ENCODE measurements around the gene USF3. TPM values are rescaled to one million over a fixed set of nuclear protein-coding genes. Genes with fewer than 3 reads are reported as not detected.
A peak's percentile ranks its signal among the peaks of the same experiment; 100 is the strongest.

The USF3 gene
- total RNA-seq, 4 donors from 2014 or later: 23.1 to 33.2 (median 27.8) TPM

DNA sequence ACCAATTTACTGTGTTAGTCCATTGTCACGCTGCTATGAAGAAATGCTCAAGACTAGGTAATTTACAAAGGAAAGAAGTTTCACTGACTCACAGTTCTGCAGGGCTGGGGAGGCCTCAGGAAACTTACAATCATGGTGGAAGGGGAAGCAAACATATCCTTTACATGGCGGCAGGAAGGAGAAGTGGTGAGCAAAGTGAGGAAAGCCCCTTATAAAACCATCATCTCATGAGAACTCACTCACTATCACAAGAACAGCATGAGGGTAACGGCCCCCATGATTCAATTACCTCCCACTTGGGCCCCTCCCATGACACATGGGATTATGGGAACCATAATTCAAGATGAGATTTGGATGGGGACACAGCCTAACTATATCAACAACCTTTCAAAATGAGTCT, 20.2 kb downstream of the USF3 start:
- TF ChIP-seq POLR2A (IDR thresholded peaks at IDR 0.05) (no peak), POLR2AphosphoS5 (IDR thresholded peaks at IDR 0.05) (no peak), EP300 (IDR thresholded peaks at IDR 0.05; ENCODE audit: low read depth) (no peak)
- TF ChIP-seq, protein P1, sequence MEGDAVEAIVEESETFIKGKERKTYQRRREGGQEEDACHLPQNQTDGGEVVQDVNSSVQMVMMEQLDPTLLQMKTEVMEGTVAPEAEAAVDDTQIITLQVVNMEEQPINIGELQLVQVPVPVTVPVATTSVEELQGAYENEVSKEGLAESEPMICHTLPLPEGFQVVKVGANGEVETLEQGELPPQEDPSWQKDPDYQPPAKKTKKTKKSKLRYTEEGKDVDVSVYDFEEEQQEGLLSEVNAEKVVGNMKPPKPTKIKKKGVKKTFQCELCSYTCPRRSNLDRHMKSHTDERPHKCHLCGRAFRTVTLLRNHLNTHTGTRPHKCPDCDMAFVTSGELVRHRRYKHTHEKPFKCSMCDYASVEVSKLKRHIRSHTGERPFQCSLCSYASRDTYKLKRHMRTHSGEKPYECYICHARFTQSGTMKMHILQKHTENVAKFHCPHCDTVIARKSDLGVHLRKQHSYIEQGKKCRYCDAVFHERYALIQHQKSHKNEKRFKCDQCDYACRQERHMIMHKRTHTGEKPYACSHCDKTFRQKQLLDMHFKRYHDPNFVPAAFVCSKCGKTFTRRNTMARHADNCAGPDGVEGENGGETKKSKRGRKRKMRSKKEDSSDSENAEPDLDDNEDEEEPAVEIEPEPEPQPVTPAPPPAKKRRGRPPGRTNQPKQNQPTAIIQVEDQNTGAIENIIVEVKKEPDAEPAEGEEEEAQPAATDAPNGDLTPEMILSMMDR (IDR thresholded peaks at IDR 0.05): no peak
- no peak for DNase-seq
- Histone ChIP-seq H3K27me3 (no peaks in the 10 kb centered on the region), H3K27ac (no peak overlapping the region), H3K4me1 (no peaks in the 10 kb centered on the region), H3K9me3 (no peaks in the 10 kb centered on the region), H3K36me3 (peaks cover 0 to 32% (median 5%) of the 10 kb centered on the region in 4 donors), H3K4me3 (no peak overlapping the region)
- intact Hi-C loops (cut with DNase I; ENCODE audit: low total_unique reads) (no loop called here), in situ Hi-C loops (cut with MboI; ENCODE audit: low pct_ligation_motif_present in 1 of 4, low pct_unique_long_range_greater_than_20kb in 1 of 4, low sequenced_read_pairs in 3 of 4) (no loop called here)
- 73 to 89% methylated on average over 2 to 3 of the region's 3 CpGs for WGBS, 2 donors (ENCODE audit: low coverage in 1 of 2)

DNA sequence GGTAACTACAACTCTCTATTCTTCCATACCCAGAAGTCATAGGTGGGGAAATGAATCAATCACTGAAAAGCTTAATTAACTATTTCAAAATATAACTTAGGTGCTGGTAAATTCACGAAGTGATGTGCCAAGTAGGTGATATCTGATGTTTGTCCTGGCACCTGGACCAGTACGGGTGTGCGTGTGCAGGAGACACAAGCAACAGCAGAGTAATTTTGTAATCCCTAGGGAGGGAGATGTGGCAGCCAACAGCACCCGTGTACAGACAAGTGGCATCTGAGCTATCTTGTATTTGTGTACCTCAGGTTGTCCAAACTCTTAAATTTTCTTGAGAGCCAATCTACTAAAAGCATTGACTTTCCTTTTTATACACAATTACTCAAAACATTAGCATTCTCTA, 22.8 kb downstream of the USF3 start:
- peaks cover 0 to 32% (median 10%) of the 10 kb centered on the region in 4 donors for H3K36me3 ChIP-seq
- H3K4me3 ChIP-seq: no peak overlapping the region
- peaks cover 0 to 6% (median 0%) of the 10 kb centered on the region in 4 donors for H3K4me1 ChIP-seq
- no peak for TF ChIP-seq POLR2AphosphoS5 (IDR thresholded peaks at IDR 0.05)
- no peak for TF ChIP-seq POLR2A (IDR thresholded peaks at IDR 0.05)
- no peak for TF ChIP-seq EP300 (IDR thresholded peaks at IDR 0.05; ENCODE audit: low read depth)
- H3K27me3 ChIP-seq: no peaks in the 10 kb centered on the region
- WGBS, 2 donors (ENCODE audit: low coverage in 1 of 2): 79 to 100% methylated on average over 2 to 4 of the region's 4 CpGs
- intact Hi-C loops (cut with DNase I; ENCODE audit: low total_unique reads): no loop called here
- H3K27ac ChIP-seq: no peak overlapping the region
- in situ Hi-C loops (cut with MboI; ENCODE audit: low pct_ligation_motif_present in 1 of 4, low pct_unique_long_range_greater_than_20kb in 1 of 4, low sequenced_read_pairs in 3 of 4): no loop called here
- no peak for DNase-seq
- H3K9me3 ChIP-seq: no peaks in the 10 kb centered on the region

DNA sequence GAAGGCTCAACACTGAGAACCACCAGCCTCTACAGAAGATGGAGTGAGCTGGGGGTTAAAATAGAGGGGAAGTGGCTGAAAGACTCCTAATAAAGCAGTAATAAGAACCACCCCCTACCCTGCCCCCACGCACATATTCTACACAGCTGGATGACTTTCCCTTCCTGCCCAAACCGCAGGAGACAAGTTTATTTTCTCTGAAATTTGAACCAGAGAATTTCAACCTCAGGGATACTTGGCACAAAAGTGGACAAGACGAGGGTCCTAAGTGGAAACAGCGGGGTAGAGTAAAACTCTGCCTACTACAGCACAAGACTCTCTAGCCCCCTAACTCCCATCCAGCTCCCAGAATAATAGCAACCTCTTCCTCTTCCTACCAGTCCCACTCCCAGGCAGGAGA, 28.4 kb downstream of the USF3 start:
- no peaks in the 10 kb centered on the region for H3K27me3 ChIP-seq
- no peak overlapping the region for H3K27ac ChIP-seq
- no peaks in the 10 kb centered on the region for H3K9me3 ChIP-seq
- in situ Hi-C loops (cut with MboI; ENCODE audit: low pct_ligation_motif_present in 1 of 4, low pct_unique_long_range_greater_than_20kb in 1 of 4, low sequenced_read_pairs in 3 of 4) (no loop called here), intact Hi-C loops (cut with DNase I; ENCODE audit: low total_unique reads) (no loop called here)
- no peak for TF ChIP-seq POLR2A (IDR thresholded peaks at IDR 0.05)
- H3K4me3 ChIP-seq: no peak overlapping the region
- DNase-seq: no peak
- 63 to 67% methylated on average over 2 to 4 of the region's 4 CpGs for WGBS, 2 donors (ENCODE audit: low coverage in 1 of 2)
- H3K4me1 ChIP-seq: peaks cover 0 to 36% (median 22%) of the 10 kb centered on the region in 4 donors
- H3K36me3 ChIP-seq: peaks cover 0 to 9% (median under 1%) of the 10 kb centered on the region in 4 donors

DNA sequence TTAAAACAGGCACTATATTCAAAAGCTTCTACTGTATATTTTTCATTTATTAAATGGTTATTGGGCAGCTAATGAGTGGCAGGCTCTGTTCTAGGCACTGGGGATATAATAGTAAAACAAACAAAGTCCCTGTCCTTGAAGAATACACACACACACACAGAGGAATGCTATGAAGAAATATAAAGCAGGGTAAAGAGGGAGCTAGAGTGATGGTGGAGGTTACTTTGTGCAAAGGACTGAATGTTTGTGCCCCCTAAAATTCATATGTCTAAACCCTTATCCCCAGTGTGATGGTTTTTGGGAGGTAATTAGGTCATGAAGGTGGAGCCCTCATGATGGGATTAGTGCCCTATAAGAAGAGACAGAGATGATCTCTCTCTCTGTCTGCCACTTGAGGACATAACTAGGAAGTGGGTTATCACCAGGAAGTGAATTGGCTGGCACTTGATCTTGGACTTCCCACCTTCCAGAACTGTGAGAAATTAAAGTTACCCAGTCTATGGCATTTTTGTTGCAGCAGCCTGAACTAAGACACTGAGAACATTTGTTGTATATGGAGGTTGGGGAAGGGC, 31.8 kb downstream of the USF3 start:
- TF ChIP-seq POLR2A (IDR thresholded peaks at IDR 0.05) (no peak), EP300 (IDR thresholded peaks at IDR 0.05; ENCODE audit: low read depth) (no peak), POLR2AphosphoS5 (IDR thresholded peaks at IDR 0.05) (no peak)
- TF ChIP-seq, protein P1 (IDR thresholded peaks at IDR 0.05): no peak
- Histone ChIP-seq H3K27ac (peak overlapping the region; percentile 51 to 76 (median 53)), H3K4me1 (peaks cover 0 to 44% (median 26%) of the 10 kb centered on the region in 4 donors), H3K27me3 (no peaks in the 10 kb centered on the region), H3K36me3 (peaks cover 0 to 5% (median 0%) of the 10 kb centered on the region in 4 donors), H3K9me3 (no peaks in the 10 kb centered on the region), H3K4me3 (no peak overlapping the region)
- in situ Hi-C loops (cut with MboI; ENCODE audit: low pct_ligation_motif_present in 1 of 4, low pct_unique_long_range_greater_than_20kb in 1 of 4, low sequenced_read_pairs in 3 of 4): no loop called here
- DNase-seq: no peak
- intact Hi-C loops (cut with DNase I; ENCODE audit: low total_unique reads): no loop called here

DNA sequence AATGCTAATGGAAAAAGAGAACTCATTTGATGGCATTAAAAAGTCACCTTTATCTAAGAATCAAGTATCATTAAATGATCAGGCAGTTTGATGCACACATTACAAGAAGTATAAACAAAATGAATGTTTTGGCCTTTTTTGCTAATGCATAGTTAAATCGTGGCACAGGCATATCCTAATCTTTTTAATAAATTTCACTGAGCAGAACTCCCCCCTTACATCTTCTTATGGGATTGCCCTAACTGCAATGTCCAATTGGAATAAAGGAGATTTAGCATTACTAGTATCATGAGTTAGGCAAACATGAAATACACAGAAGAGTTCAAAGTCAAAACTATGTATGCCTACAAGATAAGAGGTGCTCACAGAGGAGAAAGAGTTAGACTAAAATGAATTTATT, 32.7 kb downstream of the USF3 start:
- H3K4me3 ChIP-seq: no peak overlapping the region
- TF ChIP-seq POLR2AphosphoS5 (IDR thresholded peaks at IDR 0.05) (no peak), EP300 (IDR thresholded peaks at IDR 0.05; ENCODE audit: low read depth) (no peak), POLR2A (IDR thresholded peaks at IDR 0.05) (no peak)
- TF ChIP-seq, protein P1 (IDR thresholded peaks at IDR 0.05): no peak
- peak overlapping the region; percentile 51 to 76 (median 53) for H3K27ac ChIP-seq
- H3K36me3 ChIP-seq: peaks cover 0 to 5% (median 0%) of the 10 kb centered on the region in 4 donors
- whole genome bisulfite sequencing, 2 donors (ENCODE audit: low coverage in 1 of 2): 33 to 47% methylated on average over 1 of the region's 1 CpG
- H3K9me3 ChIP-seq: no peaks in the 10 kb centered on the region
- H3K27me3 ChIP-seq: no peaks in the 10 kb centered on the region
- no peak for DNase-seq
- intact Hi-C loops (cut with DNase I; ENCODE audit: low total_unique reads): no loop called here
- peaks cover 0 to 40% (median 26%) of the 10 kb centered on the region in 4 donors for H3K4me1 ChIP-seq
- in situ Hi-C loops (cut with MboI; ENCODE audit: low pct_ligation_motif_present in 1 of 4, low pct_unique_long_range_greater_than_20kb in 1 of 4, low sequenced_read_pairs in 3 of 4): no loop called here
